GM23248 (cell line): ENCODE results near the gene TMEM174. TPM values are rescaled to one million over a fixed set of nuclear protein-coding genes. Genes with fewer than 3 reads are reported as not detected.

Experiments
- DNase-seq: peaks from one replicate; pipeline ENCODE4 v3.0.0-alpha.2; 2015
- H2AFZ ChIP-seq: fragments of 200-600 bp; sonication (generic); 2 replicates; pipeline ENCODE4 v1.6.1; 2016; ENCODE audit warnings: antibody characterized with exemption
- H3F3A ChIP-seq: fragments of 200-600 bp; sonication (generic); 2 replicates; pipeline ENCODE4 v1.6.1; 2016; ENCODE audit warnings: mild to moderate bottlenecking, antibody characterized with exemption, mixed run types; ENCODE audit not compliant: insufficient read depth
- H3K27ac ChIP-seq: fragments of 200-600 bp; sonication (generic); 2 replicates; pipeline ENCODE4 v1.5.1; 2016; ENCODE audit warnings: mild to moderate bottlenecking
- H3K27me3 ChIP-seq: fragments of 200-600 bp; sonication (generic); replicated peaks from 2 replicates; pipeline ENCODE4 v1.6.1; 2016; ENCODE audit warnings: mild to moderate bottlenecking; ENCODE audit not compliant: insufficient read depth
- H3K36me3 ChIP-seq: fragments of 200-600 bp; sonication (generic); 2 replicates; pipeline ENCODE4 v1.6.1; 2016; ENCODE audit warnings: low read depth, mild to moderate bottlenecking
- H3K4me1 ChIP-seq: fragments of 200-600 bp; sonication (generic); 2 replicates; pipeline ENCODE4 v1.6.1; 2016; ENCODE audit warnings: mild to moderate bottlenecking; ENCODE audit not compliant: insufficient read depth
- H3K4me2 ChIP-seq: fragments of 200-600 bp; sonication (generic); one replicate; pipeline ENCODE4 v1.6.1; 2016; ENCODE audit warnings: mild to moderate bottlenecking; ENCODE audit not compliant: unreplicated experiment
- H3K4me3 ChIP-seq: fragments of 200-600 bp; sonication (generic); 2 replicates; pipeline ENCODE4 v1.5.1; 2016; ENCODE audit warnings: mild to moderate bottlenecking
- H3K79me2 ChIP-seq: fragments of 200-600 bp; sonication (generic); 2 replicates; pipeline ENCODE4 v1.6.1; 2016; ENCODE audit warnings: mild to moderate bottlenecking; ENCODE audit not compliant: insufficient read depth
- H3K9ac ChIP-seq: fragments of 200-600 bp; sonication (generic); 2 replicates; pipeline ENCODE4 v1.6.1; 2016; ENCODE audit warnings: mild to moderate bottlenecking
- H3K9me2 ChIP-seq: fragments of 200-600 bp; sonication (generic); 2 replicates; pipeline ENCODE4 v1.6.1; 2016; ENCODE audit warnings: mixed run types, mild to moderate bottlenecking, moderate library complexity; ENCODE audit not compliant: insufficient read depth
- H3K9me3 ChIP-seq: fragments of 200-600 bp; sonication (generic); one replicate; pipeline ENCODE4 v1.6.1; 2017; ENCODE audit warnings: low read depth
- H4K20me1 ChIP-seq: fragments of 200-600 bp; sonication (generic); 2 replicates; pipeline ENCODE4 v1.6.0; 2016; ENCODE audit not compliant: insufficient read depth
- EZH2 ChIP-seq: fragments of 200-600 bp; sonication (generic); IDR thresholded peaks from 2 replicates; pipeline ENCODE4 v1.6.1; 2018; ENCODE audit warnings: antibody characterized with exemption, mild to moderate bottlenecking; ENCODE audit not compliant: insufficient read depth, poor library complexity, severe bottlenecking
- EZH2phosphoT487 ChIP-seq: fragments of 200-600 bp; sonication (generic); IDR thresholded peaks from 2 replicates; pipeline ENCODE4 v1.6.1; 2018; ENCODE audit warnings: antibody characterized with exemption, moderate library complexity, mild to moderate bottlenecking, low read depth; ENCODE audit not compliant: insufficient read depth
- WGBS, 2 experiments: methylation state at CpG; one replicate each; pipeline ENCODE4 v1.1.6; 2015 to 2017; ENCODE audit warnings: low lambda C conversion rate in 2 of 2, low coverage in 1 of 2; ENCODE audit errors: missing lambda C conversion rate in 2 of 2; 5-methylcytosine and 5-hydroxymethylcytosine counted together
- in situ Hi-C: fragments of 300-500 bp; cut with MboI; formaldehyde crosslinking; loops from 2 replicates; pipeline ENCODE4 v1.15.0; 2020
- polyA plus RNA-seq: library from polyadenylated mRNA; unstranded; fragments of >200 nt; fragmentation: Nextera tagmentation; extraction: Ambion mirVana; gene quantifications from 2 replicates; pipeline ENCODE4 v1.2.1, GENCODE V29; 2016
- total RNA-seq: library from RNA; depleted of rRNA; stranded (reverse); fragments of >200 nt; shearing (Covaris generic); gene quantifications from 2 replicates; pipeline ENCODE4 v1.2.3, GENCODE V29; 2014

TMEM174 gene
- total and polyA plus RNA-seq, 2 experiments from 2014 or later: not detected

DNA sequence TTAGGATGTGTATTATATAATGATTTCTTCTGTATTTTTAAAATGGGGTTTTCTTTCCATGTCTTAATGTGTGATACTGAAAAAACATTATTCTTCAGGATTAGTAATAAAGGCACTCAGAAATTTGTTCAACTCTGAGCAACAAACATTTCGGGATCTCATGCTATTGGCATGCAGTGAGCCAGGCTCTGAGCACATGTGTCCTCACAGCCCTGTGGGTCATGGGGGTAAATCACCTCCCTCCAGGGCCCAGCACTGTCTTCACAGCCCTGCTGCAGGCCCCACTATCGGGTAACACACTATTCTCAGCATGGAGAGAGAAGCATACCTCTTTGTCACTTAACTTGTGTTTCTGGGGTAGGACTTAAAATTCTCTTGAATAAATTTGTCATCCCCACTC, 14.0 kb downstream of the TMEM174 start:
- Histone ChIP-seq H3K4me2 (peak overlapping the region; percentile 29), H3K27me3 (no peaks in the 10 kb centered on the region), H3K9ac (no peak overlapping the region), H3K36me3 (no peaks in the 10 kb centered on the region), H3K27ac (no peak overlapping the region), H4K20me1 (no peaks in the 10 kb centered on the region), H3K4me3 (no peak overlapping the region), H3K9me3 (no peaks in the 10 kb centered on the region), H3K9me2 (no peaks in the 10 kb centered on the region), H3F3A (peaks cover 18% of the 10 kb centered on the region), H3K4me1 (peaks cover 28% of the 10 kb centered on the region), H2AFZ (no peak overlapping the region), H3K79me2 (no peaks in the 10 kb centered on the region)
- in situ Hi-C loops: no loop called here
- peak; percentile 61 for DNase-seq
- 87 to 91% methylated on average over 2 of the region's 2 CpGs for WGBS, 2 experiments
- no peak for TF ChIP-seq EZH2
- no peak for TF ChIP-seq EZH2phosphoT487

- WGBS, 2 experiments: 68 to 73% methylated on average over 2 of the region's 2 CpGs
Observed at GRCh38 chr5:73188764-73189531, 16.0 kb downstream of the TMEM174 start.

DNA sequence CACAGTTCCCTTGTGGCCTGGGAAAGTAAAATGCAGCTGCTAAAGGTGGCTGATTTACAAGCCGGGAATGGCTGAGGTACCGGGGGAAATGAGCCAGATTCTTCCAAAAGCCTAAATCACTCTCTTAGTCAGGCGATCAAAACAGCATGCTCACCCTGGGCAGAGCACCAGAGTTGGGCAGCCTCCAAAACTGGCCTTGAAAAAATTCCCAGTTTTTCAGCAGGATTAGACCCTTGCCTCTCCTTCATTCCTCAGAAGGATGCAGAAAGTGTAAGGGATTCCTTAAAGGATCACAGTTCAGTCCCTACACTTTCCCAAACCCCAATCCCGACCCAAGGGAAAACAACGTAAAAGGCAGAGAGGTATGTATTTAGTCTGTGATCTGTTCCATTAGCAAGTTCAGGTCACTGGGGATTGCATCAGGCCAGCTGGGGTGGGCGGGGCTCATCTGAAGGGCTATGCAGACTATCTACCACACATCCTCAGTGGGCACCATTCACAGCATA, 16.9 kb downstream of the TMEM174 start:
- in situ Hi-C loops: loop anchor here (10.0 kb wide), 1 partner anchor 105 kb away; no protein-coding TSS in a partner anchor
- peak overlapping the region; percentile 47 for H3K4me2 ChIP-seq
- peak; percentile 85 for DNase-seq
- H3F3A ChIP-seq: peaks cover 18% of the 10 kb centered on the region
- peak overlapping the region; percentile 31 for H3K4me3 ChIP-seq
- peak overlapping the region; percentile 73 for H3K27ac ChIP-seq
- TF ChIP-seq EZH2 (no peak), EZH2phosphoT487 (no peak)
- WGBS, 2 experiments: 4 to 8% methylated on average over 6 of the region's 6 CpGs
- no peaks in the 10 kb centered on the region for H3K9me2 ChIP-seq
- H3K9me3 ChIP-seq: no peaks in the 10 kb centered on the region
- H3K79me2 ChIP-seq: no peaks in the 10 kb centered on the region
- peak overlapping the region; percentile 80 for H2AFZ ChIP-seq
- H3K27me3 ChIP-seq: no peaks in the 10 kb centered on the region
- H4K20me1 ChIP-seq: no peaks in the 10 kb centered on the region
- peaks cover 28% of the 10 kb centered on the region for H3K4me1 ChIP-seq
- no peaks in the 10 kb centered on the region for H3K36me3 ChIP-seq
- peak overlapping the region; percentile 46 for H3K9ac ChIP-seq

More at GRCh38 chr5:73188764-73189531, 16.0 kb downstream of the TMEM174 start:
- H3F3A ChIP-seq: peaks cover 18% of the 10 kb centered on the region
- no peaks in the 10 kb centered on the region for H3K36me3 ChIP-seq
- in situ Hi-C loops: no loop called here
- H3K4me2 ChIP-seq: peak overlapping the region; percentile 47
- peak; percentile 56 for DNase-seq
- H4K20me1 ChIP-seq: no peaks in the 10 kb centered on the region
- H2AFZ ChIP-seq: peak overlapping the region; percentile 80
- no peaks in the 10 kb centered on the region for H3K79me2 ChIP-seq
- peak overlapping the region; percentile 31; the same call in 1 of the 2 replicates for H3K4me3 ChIP-seq
- no peaks in the 10 kb centered on the region for H3K9me2 ChIP-seq
- peaks cover 28% of the 10 kb centered on the region for H3K4me1 ChIP-seq
- no peaks in the 10 kb centered on the region for H3K27me3 ChIP-seq
- H3K9me3 ChIP-seq: no peaks in the 10 kb centered on the region
- H3K9ac ChIP-seq: peak overlapping the region; percentile 46
- no peak for TF ChIP-seq EZH2
- no peak for TF ChIP-seq EZH2phosphoT487
- H3K27ac ChIP-seq: peak overlapping the region; percentile 73

GRCh38 chr5:73192370-73192769, 19.4 kb downstream of the TMEM174 start:
- 82 to 87% methylated on average over 4 of the region's 4 CpGs for WGBS, 2 experiments

More at GRCh38 chr5:73192370-73192769, 19.4 kb downstream of the TMEM174 start:
- Histone ChIP-seq H3K4me2 (no peak overlapping the region), H3K9me2 (no peaks in the 10 kb centered on the region), H3K36me3 (no peaks in the 10 kb centered on the region), H3F3A (peaks cover 18% of the 10 kb centered on the region), H3K9me3 (no peaks in the 10 kb centered on the region), H3K9ac (no peak overlapping the region), H3K4me1 (peaks cover 22% of the 10 kb centered on the region), H3K27me3 (no peaks in the 10 kb centered on the region), H3K27ac (no peak overlapping the region), H2AFZ (no peak overlapping the region), H3K79me2 (no peaks in the 10 kb centered on the region), H4K20me1 (no peaks in the 10 kb centered on the region), H3K4me3 (no peak overlapping the region)
- no peak for DNase-seq
- in situ Hi-C loops: loop anchor here (10.0 kb wide), 1 partner anchor 108 kb away; no protein-coding TSS in a partner anchor
- TF ChIP-seq EZH2: no peak
- no peak for TF ChIP-seq EZH2phosphoT487
